ENCODE results near the gene C1QTNF9B.

- TF ChIP-seq, protein P1, sequence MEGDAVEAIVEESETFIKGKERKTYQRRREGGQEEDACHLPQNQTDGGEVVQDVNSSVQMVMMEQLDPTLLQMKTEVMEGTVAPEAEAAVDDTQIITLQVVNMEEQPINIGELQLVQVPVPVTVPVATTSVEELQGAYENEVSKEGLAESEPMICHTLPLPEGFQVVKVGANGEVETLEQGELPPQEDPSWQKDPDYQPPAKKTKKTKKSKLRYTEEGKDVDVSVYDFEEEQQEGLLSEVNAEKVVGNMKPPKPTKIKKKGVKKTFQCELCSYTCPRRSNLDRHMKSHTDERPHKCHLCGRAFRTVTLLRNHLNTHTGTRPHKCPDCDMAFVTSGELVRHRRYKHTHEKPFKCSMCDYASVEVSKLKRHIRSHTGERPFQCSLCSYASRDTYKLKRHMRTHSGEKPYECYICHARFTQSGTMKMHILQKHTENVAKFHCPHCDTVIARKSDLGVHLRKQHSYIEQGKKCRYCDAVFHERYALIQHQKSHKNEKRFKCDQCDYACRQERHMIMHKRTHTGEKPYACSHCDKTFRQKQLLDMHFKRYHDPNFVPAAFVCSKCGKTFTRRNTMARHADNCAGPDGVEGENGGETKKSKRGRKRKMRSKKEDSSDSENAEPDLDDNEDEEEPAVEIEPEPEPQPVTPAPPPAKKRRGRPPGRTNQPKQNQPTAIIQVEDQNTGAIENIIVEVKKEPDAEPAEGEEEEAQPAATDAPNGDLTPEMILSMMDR (conservative IDR thresholded peaks at IDR 0.05; ENCODE audit: low read depth, low read length): no peak
- TF ChIP-seq EZH2 (IDR thresholded peaks at IDR 0.05; ENCODE audit: low read length, unreplicated experiment): no peak
- TF ChIP-seq EZH2phosphoT487 (IDR thresholded peaks at IDR 0.05; ENCODE audit: borderline replicate concordance, low read length): no peak
Measured at GRCh38 chr13:23941211-23941610, 43.9 kb upstream of the C1QTNF9B start.

All from PC-3 (cell line).